ENCODE measurements around the gene SNAP23. TPM values are rescaled to one million over a fixed set of nuclear protein-coding genes. Genes with fewer than 3 reads are reported as not detected.

SNAP23 gene
- total RNA-seq, 1 experiment from 2014 or later: 68.3 TPM

DNA sequence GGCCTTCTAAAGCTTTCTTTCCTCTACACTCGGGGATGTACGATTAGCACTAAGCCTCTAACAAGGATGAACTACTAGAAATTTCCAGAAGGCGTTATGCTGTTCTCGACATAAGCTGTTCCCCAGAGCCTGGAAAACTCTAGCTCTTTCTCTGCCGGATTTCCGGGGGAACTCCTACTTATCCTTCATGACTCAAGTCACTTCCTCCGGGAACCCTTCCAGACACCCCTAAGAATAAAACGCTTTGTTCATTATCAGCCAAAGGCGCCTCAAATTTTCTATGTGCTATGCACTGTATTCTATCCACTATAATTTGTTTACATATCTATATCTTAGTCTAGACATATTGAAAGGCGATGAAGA lies 455 bp upstream of the SNAP23 start (continued):
- TF ChIP-seq, protein P1, sequence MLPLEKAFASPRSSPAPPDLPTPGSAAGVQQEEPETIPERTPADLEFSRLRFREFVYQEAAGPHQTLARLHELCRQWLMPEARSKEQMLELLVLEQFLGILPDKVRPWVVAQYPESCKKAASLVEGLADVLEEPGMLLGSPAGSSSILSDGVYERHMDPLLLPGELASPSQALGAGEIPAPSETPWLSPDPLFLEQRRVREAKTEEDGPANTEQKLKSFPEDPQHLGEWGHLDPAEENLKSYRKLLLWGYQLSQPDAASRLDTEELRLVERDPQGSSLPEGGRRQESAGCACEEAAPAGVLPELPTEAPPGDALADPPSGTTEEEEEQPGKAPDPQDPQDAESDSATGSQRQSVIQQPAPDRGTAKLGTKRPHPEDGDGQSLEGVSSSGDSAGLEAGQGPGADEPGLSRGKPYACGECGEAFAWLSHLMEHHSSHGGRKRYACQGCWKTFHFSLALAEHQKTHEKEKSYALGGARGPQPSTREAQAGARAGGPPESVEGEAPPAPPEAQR (CRISPR knock-in tag; IDR thresholded peaks at IDR 0.05): no peak
- TF ChIP-seq ZNF232 (CRISPR knock-in tag; IDR thresholded peaks at IDR 0.05) (no peak), TCF7 (CRISPR knock-in tag; IDR thresholded peaks at IDR 0.05; ENCODE audit: low read depth) (no peak), ZNF317 (CRISPR knock-in tag; IDR thresholded peaks at IDR 0.05; ENCODE audit: borderline replicate concordance, low read depth) (no peak), NFYB (CRISPR knock-in tag; conservative IDR thresholded peaks at IDR 0.05; ENCODE audit: low read depth) (no peak), ZNF671 (CRISPR knock-in tag; IDR thresholded peaks at IDR 0.05) (no peak)
- TF ChIP-seq, protein P2, sequence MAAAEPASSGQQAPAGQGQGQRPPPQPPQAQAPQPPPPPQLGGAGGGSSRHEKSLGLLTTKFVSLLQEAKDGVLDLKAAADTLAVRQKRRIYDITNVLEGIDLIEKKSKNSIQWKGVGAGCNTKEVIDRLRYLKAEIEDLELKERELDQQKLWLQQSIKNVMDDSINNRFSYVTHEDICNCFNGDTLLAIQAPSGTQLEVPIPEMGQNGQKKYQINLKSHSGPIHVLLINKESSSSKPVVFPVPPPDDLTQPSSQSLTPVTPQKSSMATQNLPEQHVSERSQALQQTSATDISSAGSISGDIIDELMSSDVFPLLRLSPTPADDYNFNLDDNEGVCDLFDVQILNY (CRISPR knock-in tag; IDR thresholded peaks at IDR 0.05): no peak
- TF ChIP-seq, protein P3, sequence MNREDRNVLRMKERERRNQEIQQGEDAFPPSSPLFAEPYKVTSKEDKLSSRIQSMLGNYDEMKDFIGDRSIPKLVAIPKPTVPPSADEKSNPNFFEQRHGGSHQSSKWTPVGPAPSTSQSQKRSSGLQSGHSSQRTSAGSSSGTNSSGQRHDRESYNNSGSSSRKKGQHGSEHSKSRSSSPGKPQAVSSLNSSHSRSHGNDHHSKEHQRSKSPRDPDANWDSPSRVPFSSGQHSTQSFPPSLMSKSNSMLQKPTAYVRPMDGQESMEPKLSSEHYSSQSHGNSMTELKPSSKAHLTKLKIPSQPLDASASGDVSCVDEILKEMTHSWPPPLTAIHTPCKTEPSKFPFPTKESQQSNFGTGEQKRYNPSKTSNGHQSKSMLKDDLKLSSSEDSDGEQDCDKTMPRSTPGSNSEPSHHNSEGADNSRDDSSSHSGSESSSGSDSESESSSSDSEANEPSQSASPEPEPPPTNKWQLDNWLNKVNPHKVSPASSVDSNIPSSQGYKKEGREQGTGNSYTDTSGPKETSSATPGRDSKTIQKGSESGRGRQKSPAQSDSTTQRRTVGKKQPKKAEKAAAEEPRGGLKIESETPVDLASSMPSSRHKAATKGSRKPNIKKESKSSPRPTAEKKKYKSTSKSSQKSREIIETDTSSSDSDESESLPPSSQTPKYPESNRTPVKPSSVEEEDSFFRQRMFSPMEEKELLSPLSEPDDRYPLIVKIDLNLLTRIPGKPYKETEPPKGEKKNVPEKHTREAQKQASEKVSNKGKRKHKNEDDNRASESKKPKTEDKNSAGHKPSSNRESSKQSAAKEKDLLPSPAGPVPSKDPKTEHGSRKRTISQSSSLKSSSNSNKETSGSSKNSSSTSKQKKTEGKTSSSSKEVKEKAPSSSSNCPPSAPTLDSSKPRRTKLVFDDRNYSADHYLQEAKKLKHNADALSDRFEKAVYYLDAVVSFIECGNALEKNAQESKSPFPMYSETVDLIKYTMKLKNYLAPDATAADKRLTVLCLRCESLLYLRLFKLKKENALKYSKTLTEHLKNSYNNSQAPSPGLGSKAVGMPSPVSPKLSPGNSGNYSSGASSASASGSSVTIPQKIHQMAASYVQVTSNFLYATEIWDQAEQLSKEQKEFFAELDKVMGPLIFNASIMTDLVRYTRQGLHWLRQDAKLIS (CRISPR knock-in tag; IDR thresholded peaks at IDR 0.05; ENCODE audit: borderline replicate concordance): no peak
- TF ChIP-seq, protein P4, sequence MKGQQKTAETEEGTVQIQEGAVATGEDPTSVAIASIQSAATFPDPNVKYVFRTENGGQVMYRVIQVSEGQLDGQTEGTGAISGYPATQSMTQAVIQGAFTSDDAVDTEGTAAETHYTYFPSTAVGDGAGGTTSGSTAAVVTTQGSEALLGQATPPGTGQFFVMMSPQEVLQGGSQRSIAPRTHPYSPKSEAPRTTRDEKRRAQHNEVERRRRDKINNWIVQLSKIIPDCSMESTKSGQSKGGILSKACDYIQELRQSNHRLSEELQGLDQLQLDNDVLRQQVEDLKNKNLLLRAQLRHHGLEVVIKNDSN (CRISPR knock-in tag; IDR thresholded peaks at IDR 0.05): no peak

DNA sequence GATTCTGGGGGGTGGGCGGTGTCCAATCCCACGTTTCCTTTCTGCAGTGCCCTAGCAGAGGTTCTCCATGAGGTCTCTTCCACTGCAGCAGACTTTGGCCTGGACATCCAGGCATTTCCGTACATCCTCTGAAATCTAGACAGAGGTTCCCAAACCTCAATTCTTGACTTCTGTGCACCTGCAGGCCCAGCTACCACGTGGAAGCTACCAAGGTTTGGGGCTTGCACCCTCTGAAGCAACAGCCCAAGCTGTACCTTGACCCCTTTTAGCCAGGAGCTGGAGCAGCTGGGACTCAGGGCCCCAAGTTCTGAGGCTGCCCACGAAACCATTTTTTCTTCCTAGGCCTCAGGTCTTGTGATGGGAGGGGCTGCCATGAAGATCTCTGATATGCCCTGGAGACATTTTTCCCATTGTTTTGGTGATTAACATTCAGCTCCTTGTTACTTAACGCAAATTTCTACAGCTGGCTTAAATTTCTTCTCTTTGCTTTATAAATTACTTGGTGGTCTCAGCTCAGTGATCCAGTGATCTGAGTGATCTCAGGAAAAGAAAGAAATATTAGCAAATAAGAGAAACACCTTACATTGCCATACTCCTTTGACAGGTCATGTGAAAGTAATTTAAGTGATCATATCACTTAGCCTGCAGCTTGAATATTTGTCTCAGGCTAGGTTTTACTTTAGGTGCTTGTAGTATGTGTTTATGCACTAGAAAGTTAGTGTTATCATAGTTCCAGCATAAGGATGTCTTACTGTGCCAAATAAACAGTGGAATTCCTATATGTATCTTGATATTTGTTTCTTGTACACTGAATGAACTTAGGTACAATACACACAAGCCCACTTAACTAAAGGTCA lies 3.0 kb downstream of the SNAP23 start:
- Mint-ChIP-seq H3K4me1 (peaks cover 49% of the 10 kb centered on the region), H3K27me3 (ENCODE audit: low read depth) (no peaks in the 10 kb centered on the region), H3K9me3 (no peaks in the 10 kb centered on the region), H3K27ac (peak overlapping the region; percentile 84), H3K36me3 (no peaks in the 10 kb centered on the region), H3K4me3 (no peak overlapping the region; the same call in 1 of the 2 replicates)
- ATAC-seq (no peak), DNase-seq (ENCODE audit: low spot score) (no peak)
- POLR2A ChIA-PET: no interaction called here
- CTCF ChIA-PET: no interaction called here
- TF ChIP-seq ELF4 (CRISPR knock-in tag; IDR thresholded peaks at IDR 0.05; ENCODE audit: low read depth) (no peak), TCF7 (CRISPR knock-in tag; IDR thresholded peaks at IDR 0.05; ENCODE audit: low read depth) (no peak), HMGA2 (CRISPR knock-in tag; IDR thresholded peaks at IDR 0.05) (no peak), FOXP1 (CRISPR knock-in tag; IDR thresholded peaks at IDR 0.05; ENCODE audit: borderline replicate concordance) (no peak), ZNF423 (CRISPR knock-in tag; IDR thresholded peaks at IDR 0.05) (no peak), ZNF317 (CRISPR knock-in tag; IDR thresholded peaks at IDR 0.05; ENCODE audit: borderline replicate concordance, low read depth) (no peak), NFE2L1 (CRISPR knock-in tag; IDR thresholded peaks at IDR 0.05) (no peak), OVOL2 (CRISPR knock-in tag; IDR thresholded peaks at IDR 0.05; ENCODE audit: borderline replicate concordance) (no peak), JUN (CRISPR knock-in tag; IDR thresholded peaks at IDR 0.05) (no peak)
- TF ChIP-seq, protein P5, sequence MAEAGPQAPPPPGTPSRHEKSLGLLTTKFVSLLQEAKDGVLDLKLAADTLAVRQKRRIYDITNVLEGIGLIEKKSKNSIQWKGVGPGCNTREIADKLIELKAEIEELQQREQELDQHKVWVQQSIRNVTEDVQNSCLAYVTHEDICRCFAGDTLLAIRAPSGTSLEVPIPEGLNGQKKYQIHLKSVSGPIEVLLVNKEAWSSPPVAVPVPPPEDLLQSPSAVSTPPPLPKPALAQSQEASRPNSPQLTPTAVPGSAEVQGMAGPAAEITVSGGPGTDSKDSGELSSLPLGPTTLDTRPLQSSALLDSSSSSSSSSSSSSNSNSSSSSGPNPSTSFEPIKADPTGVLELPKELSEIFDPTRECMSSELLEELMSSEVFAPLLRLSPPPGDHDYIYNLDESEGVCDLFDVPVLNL (CRISPR knock-in tag; IDR thresholded peaks at IDR 0.05; ENCODE audit: borderline replicate concordance, low read depth): no peak
- TF ChIP-seq, protein P6, sequence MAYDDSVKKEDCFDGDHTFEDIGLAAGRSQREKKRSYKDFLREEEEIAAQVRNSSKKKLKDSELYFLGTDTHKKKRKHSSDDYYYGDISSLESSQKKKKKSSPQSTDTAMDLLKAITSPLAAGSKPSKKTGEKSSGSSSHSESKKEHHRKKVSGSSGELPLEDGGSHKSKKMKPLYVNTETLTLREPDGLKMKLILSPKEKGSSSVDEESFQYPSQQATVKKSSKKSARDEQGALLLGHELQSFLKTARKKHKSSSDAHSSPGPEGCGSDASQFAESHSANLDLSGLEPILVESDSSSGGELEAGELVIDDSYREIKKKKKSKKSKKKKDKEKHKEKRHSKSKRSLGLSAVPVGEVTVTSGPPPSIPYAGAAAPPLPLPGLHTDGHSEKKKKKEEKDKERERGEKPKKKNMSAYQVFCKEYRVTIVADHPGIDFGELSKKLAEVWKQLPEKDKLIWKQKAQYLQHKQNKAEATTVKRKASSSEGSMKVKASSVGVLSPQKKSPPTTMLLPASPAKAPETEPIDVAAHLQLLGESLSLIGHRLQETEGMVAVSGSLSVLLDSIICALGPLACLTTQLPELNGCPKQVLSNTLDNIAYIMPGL (CRISPR knock-in tag; IDR thresholded peaks at IDR 0.05): no peak
- TF ChIP-seq, protein P7, sequence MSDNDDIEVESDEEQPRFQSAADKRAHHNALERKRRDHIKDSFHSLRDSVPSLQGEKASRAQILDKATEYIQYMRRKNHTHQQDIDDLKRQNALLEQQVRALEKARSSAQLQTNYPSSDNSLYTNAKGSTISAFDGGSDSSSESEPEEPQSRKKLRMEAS (CRISPR knock-in tag; IDR thresholded peaks at IDR 0.05): no peak
- TF ChIP-seq, protein P8, sequence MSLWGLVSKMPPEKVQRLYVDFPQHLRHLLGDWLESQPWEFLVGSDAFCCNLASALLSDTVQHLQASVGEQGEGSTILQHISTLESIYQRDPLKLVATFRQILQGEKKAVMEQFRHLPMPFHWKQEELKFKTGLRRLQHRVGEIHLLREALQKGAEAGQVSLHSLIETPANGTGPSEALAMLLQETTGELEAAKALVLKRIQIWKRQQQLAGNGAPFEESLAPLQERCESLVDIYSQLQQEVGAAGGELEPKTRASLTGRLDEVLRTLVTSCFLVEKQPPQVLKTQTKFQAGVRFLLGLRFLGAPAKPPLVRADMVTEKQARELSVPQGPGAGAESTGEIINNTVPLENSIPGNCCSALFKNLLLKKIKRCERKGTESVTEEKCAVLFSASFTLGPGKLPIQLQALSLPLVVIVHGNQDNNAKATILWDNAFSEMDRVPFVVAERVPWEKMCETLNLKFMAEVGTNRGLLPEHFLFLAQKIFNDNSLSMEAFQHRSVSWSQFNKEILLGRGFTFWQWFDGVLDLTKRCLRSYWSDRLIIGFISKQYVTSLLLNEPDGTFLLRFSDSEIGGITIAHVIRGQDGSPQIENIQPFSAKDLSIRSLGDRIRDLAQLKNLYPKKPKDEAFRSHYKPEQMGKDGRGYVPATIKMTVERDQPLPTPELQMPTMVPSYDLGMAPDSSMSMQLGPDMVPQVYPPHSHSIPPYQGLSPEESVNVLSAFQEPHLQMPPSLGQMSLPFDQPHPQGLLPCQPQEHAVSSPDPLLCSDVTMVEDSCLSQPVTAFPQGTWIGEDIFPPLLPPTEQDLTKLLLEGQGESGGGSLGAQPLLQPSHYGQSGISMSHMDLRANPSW (CRISPR knock-in tag; conservative IDR thresholded peaks at IDR 0.05; ENCODE audit: low read depth): no peak
- TF ChIP-seq, protein P9, sequence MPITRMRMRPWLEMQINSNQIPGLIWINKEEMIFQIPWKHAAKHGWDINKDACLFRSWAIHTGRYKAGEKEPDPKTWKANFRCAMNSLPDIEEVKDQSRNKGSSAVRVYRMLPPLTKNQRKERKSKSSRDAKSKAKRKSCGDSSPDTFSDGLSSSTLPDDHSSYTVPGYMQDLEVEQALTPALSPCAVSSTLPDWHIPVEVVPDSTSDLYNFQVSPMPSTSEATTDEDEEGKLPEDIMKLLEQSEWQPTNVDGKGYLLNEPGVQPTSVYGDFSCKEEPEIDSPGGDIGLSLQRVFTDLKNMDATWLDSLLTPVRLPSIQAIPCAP (CRISPR knock-in tag; IDR thresholded peaks at IDR 0.05): no peak
